GM12878 (cell line): ENCODE results near the gene ADAMTS4. TPM values are rescaled to one million over a fixed set of nuclear protein-coding genes. Genes with fewer than 3 reads are reported as not detected.

Experiments used
- ATAC-seq: fragments of 200-7000 bp; cut with Tn5 transposase; 3 replicates; pipeline ENCODE4 v1.9.1; 2020; ENCODE audit warnings: mild to moderate bottlenecking, moderate library complexity
- BruUV-seq: library from RNA; stranded (reverse); fragments of 400-500 nt; replicated peaks from 2 replicates; lab custom pipeline; 2021; lab: Mats Ljungman, UMichigan
- CTCF ChIA-PET: fragments of 300-600 bp; sonication (Branson Sonifier 250); formaldehyde crosslinking; extraction: SDS; loops from one replicate; lab custom pipeline; 2021; ENCODE audit warnings: inconsistent platforms; lab: Yijun Ruan, JAX
- POLR2A ChIA-PET: fragments of 350-600 bp; formaldehyde crosslinking; extraction: SDS; loops from one replicate; lab custom pipeline; 2021; ENCODE audit warnings: inconsistent platforms; lab: Charles Lee
- RAD21 ChIA-PET: fragments of 300-600 bp; sonication (Branson Sonifier 250); formaldehyde crosslinking; loops from one replicate; lab custom pipeline; 2023; ENCODE audit warnings: antibody characterized with exemption; ENCODE audit not compliant: unreplicated experiment; lab: Charles Lee
- SMC1A ChIA-PET: fragments of 300-600 bp; sonication (Branson Sonifier 250); formaldehyde crosslinking; loops from one replicate; lab custom pipeline; 2023; ENCODE audit not compliant: unreplicated experiment, uncharacterized antibody; lab: Charles Lee
- DNase-seq: peaks from one replicate; pipeline ENCODE4 v3.0.0-alpha.2; 2011; ENCODE audit warnings: low read depth, low spot score
- FAIRE-seq: peaks from 3 replicates; lab custom pipeline; 2011; peaks lifted over from hg19 to GRCh38; lab: Jason Lieb, UNC
- H2AFZ ChIP-seq: 2 replicates; pipeline ENCODE4 v1.6.0; 2011; ENCODE audit warnings: low read depth, low read length, control low read depth; ENCODE audit not compliant: control insufficient read depth
- H3K27ac ChIP-seq: 2 replicates; pipeline ENCODE4 v1.5.1; 2011; ENCODE audit warnings: control low read depth; ENCODE audit not compliant: control insufficient read depth, insufficient read depth
- H3K27me3 ChIP-seq, 2 experiments: replicated peaks in 1 of 2; 2 replicates each; pipeline versions ENCODE4 v1.6.0 to v1.6.1; 2011; ENCODE audit warnings: low read length in 1 of 2; ENCODE audit not compliant: control insufficient read depth in 2 of 2, insufficient read depth in 2 of 2
- H3K36me3 ChIP-seq, 2 experiments: 2 replicates each; pipeline ENCODE4 v1.5.1; 2011; ENCODE audit warnings: low read length in 1 of 2; ENCODE audit not compliant: control insufficient read depth in 2 of 2, insufficient read depth in 2 of 2
- H3K4me1 ChIP-seq: 2 replicates; pipeline ENCODE4 v1.6.1; 2011; ENCODE audit warnings: mild to moderate bottlenecking, low read length, moderate library complexity, mixed read lengths; ENCODE audit not compliant: control insufficient read depth, insufficient read depth
- H3K4me2 ChIP-seq: 2 replicates; pipeline ENCODE4 v1.6.0; 2011; ENCODE audit warnings: control low read depth; ENCODE audit not compliant: control insufficient read depth, insufficient read depth
- H3K4me3 ChIP-seq: fragments of 200-600 bp; sonication (generic); 2 replicates; pipeline ENCODE4 v1.5.1; 2016
- H3K79me2 ChIP-seq: 2 replicates; pipeline ENCODE4 v1.6.0; 2011; ENCODE audit warnings: low read length; ENCODE audit not compliant: control insufficient read depth, insufficient read depth
- H3K9ac ChIP-seq: 2 replicates; pipeline ENCODE4 v1.8.0; 2011; ENCODE audit warnings: low read length, control low read depth, mixed read lengths; ENCODE audit not compliant: control insufficient read depth, insufficient read depth
- H3K9me3 ChIP-seq: replicated peaks from 3 replicates; pipeline ENCODE4 v1.5.1; 2011; ENCODE audit warnings: mild to moderate bottlenecking, low read length; ENCODE audit not compliant: control insufficient read depth, insufficient read depth
- H4K20me1 ChIP-seq: 2 replicates; pipeline ENCODE4 v1.6.0; 2011; ENCODE audit not compliant: control insufficient read depth, insufficient read depth
- BCLAF1 ChIP-seq: fragments of 450-650 bp; IDR thresholded peaks from 2 replicates; pipeline ENCODE4 v1.6.1; 2017; ENCODE audit warnings: antibody characterized with exemption, mild to moderate bottlenecking, moderate library complexity
- BRCA1 ChIP-seq: IDR thresholded peaks from 2 replicates; pipeline ENCODE4 v1.6.1; 2011; ENCODE audit warnings: low read depth, low read length, improper control_type of control experiment
- CTCF ChIP-seq, 3 experiments: IDR thresholded peaks in 2 of 3; conservative IDR thresholded peaks in 1 of 3; 2 replicates each; pipeline ENCODE4 v1.5.1; 2011; ENCODE audit warnings: low read depth in 3 of 3, low read length in 3 of 3, mild to moderate bottlenecking in 3 of 3, control low read depth in 2 of 3, moderate library complexity in 2 of 3, inconsistent platforms in 1 of 3, mixed read lengths in 1 of 3; ENCODE audit not compliant: control insufficient read depth in 2 of 3, insufficient read depth in 1 of 3; ENCODE audit errors: extremely low read depth in 1 of 3
- DPF2 ChIP-seq: fragments of 450-650 bp; IDR thresholded peaks from 2 replicates; pipeline ENCODE4 v1.6.1; 2017; ENCODE audit warnings: mild to moderate bottlenecking
- EP300 ChIP-seq, 2 experiments: fragments of 150-350 bp in 1 of 2; IDR thresholded peaks; 2 replicates each; pipeline ENCODE4 v1.6.1; 2011 to 2012; ENCODE audit warnings: low read depth in 2 of 2, low read length in 2 of 2, borderline replicate concordance in 1 of 2, improper control_type of control experiment in 1 of 2, inconsistent platforms in 1 of 2; ENCODE audit not compliant: control insufficient read depth in 1 of 2
- JUNB ChIP-seq: IDR thresholded peaks from 2 replicates; pipeline ENCODE4 v1.6.1; 2016; ENCODE audit warnings: antibody characterized with exemption, mild to moderate bottlenecking
- JUND ChIP-seq: IDR thresholded peaks from 2 replicates; pipeline ENCODE4 v1.6.1; 2012; ENCODE audit warnings: low read depth, mild to moderate bottlenecking, low read length, improper control_type of control experiment, moderate library complexity
- MTA2 ChIP-seq: fragments of 450-650 bp; IDR thresholded peaks from 2 replicates; pipeline ENCODE4 v1.6.1; 2016; ENCODE audit warnings: low read depth, mild to moderate bottlenecking, moderate library complexity
- PKNOX1 ChIP-seq: fragments of 450-650 bp; IDR thresholded peaks from 2 replicates; pipeline ENCODE4 v1.6.1; 2016; ENCODE audit warnings: mild to moderate bottlenecking
- WGBS: methylation state at CpG from one replicate; pipeline ENCODE4 v1.1.6; 2016; ENCODE audit warnings: low lambda C conversion rate; ENCODE audit not compliant: insufficient replicate concordance, insufficient coverage; ENCODE audit errors: missing lambda C conversion rate; 5-methylcytosine and 5-hydroxymethylcytosine counted together
- in situ Hi-C: fragments of 300-500 bp; cut with MboI; formaldehyde crosslinking; loops from 9 replicates; pipeline ENCODE4 v1.14.3; 2018; ENCODE audit warnings: mixed read lengths
- intact Hi-C: fragments of 100-400 bp; cut with micrococcal nuclease; formaldehyde crosslinking; loops from one replicate; pipeline ENCODE4 v1.14.2; 2022; ENCODE audit not compliant: unreplicated experiment
- polyA plus RNA-seq, 11 experiments: library from polyadenylated mRNA; depleted of rRNA in 4 of 11; unstranded in 6 of 11; stranded (reverse) in 5 of 11; fragments of >200 nt; fragmentation: Nextera tagmentation in 4 of 11; fragmentation: Illumina TruSeq in 1 of 11; extraction: Ambion mirVana in 4 of 11; extraction: Trizol in 1 of 11; gene quantifications; 1 replicate in 1 of 11; 2 replicates in 10 of 11; pipeline versions ENCODE4 v1.2.1 to v1.2.3, GENCODE V29; 2011 to 2016; ENCODE audit warnings: inconsistent platforms in 2 of 11, missing spikeins in 2 of 11, low read depth in 1 of 11
- total RNA-seq, 4 experiments: library from RNA; depleted of rRNA in 3 of 4; stranded (reverse); fragments of >200 nt in 3 of 4; fragmentation: Illumina TruSeq in 1 of 4; extraction: Trizol in 1 of 4; gene quantifications; 2 replicates each; pipeline versions ENCODE4 v1.2.1 to v1.2.3, GENCODE V29; 2013 to 2021

The ADAMTS4 gene
- total and polyA plus RNA-seq, 10 of the 15 experiments (the other 5 are each of a cell fraction or from before 2014, with no cell fraction given) = 0.01 to 0.13 (median 0.05) TPM; not detected in 2

GRCh38 chr1:161158316-161159010, 40.4 kb downstream of the ADAMTS4 start (continued):
- TF ChIP-seq JUND (no peak), JUNB (no peak), MTA2 (no peak), EP300 (IDR thresholded peaks at IDR 0.05; ENCODE audit: borderline replicate concordance in 1 of 2, control insufficient read depth in 1 of 2, low read depth in 2 of 2, low read length in 2 of 2) (no peak)

- in situ Hi-C loops = no loop called here
- TF ChIP-seq BRCA1 (no peak), CTCF (IDR thresholded peaks at IDR 0.05 in 2 of 3, conservative IDR thresholded peaks at IDR 0.05 in 1 of 3; ENCODE audit: control insufficient read depth in 2 of 3, extremely low read depth in 1 of 3, insufficient read depth in 1 of 3, low read depth in 3 of 3, low read length in 3 of 3) (peak in 1 of 3 experiments; percentile 28; a peak in 1 of 6 replicates), BCLAF1 (no peak), DPF2 (no peak), PKNOX1 (no peak)
- 100% methylated on average over 1 of the region's 1 CpG for WGBS
- no peak for ATAC-seq
- Histone ChIP-seq H3K4me2 (no peak overlapping the region), H3K4me3 (no peak overlapping the region), H3K36me3 (peaks cover 0 to 12% of the 10 kb centered on the region in 2 experiments), H3K9me3 (no peaks in the 10 kb centered on the region), H3K4me1 (peaks cover 17% of the 10 kb centered on the region), H3K9ac (no peak overlapping the region), H3K27ac (no peak overlapping the region), H4K20me1 (no peaks in the 10 kb centered on the region), H3K27me3 (no peaks in the 10 kb centered on the region), H2AFZ (no peak overlapping the region), H3K79me2 (peaks cover 24% of the 10 kb centered on the region)
- FAIRE-seq = no peak
- DNase-seq = no peak
- CTCF ChIA-PET = interaction anchor here (0.8 to 2.2 kb wide), 12 partner anchors 9 to 224 kb away, joined by 3 to 18 read pairs (median 4); partner anchors contain the start of genes B4GALT3, PPOX and USF1
- RAD21 ChIA-PET = interaction anchor here (0.8 to 1.3 kb wide), 3 partner anchors 46 to 160 kb away, joined by 3 to 4 read pairs (median 3); no protein-coding TSS in a partner anchor
- no TSS peak for BruUV-seq
- intact Hi-C loops = no loop called here
- POLR2A ChIA-PET = interaction anchor here (0.8 to 2.2 kb wide), 3 partner anchors 9 to 25 kb away, joined by 3 to 8 read pairs (median 4); no protein-coding TSS in a partner anchor
- SMC1A ChIA-PET = interaction anchor here (0.7 to 1.5 kb wide), 5 partner anchors 9 to 28 kb away, joined by 3 to 6 read pairs (median 4); partner anchors contain the start of gene PPOX
Observed at GRCh38 chr1:161157867-161158266, 41.0 kb downstream of the ADAMTS4 start.
